ENCODE measurements around the gene COPS7B.

The COPS7B gene

GRCh38 chr2:231785822-231786176, 446 bp upstream of the COPS7B start:
- ChIA-PET CTCF (interaction anchor here (0.6 to 3.9 kb wide), 15 partner anchors 8 to 177 kb away, joined by 3 to 35 read pairs (median 4); no protein-coding TSS in a partner anchor), POLR2A (interaction anchor here (0.7 kb wide), 1 partner anchor 114 kb away, joined by 3 read pairs; no protein-coding TSS in a partner anchor)
- no peak for TF ChIP-seq CTCF (IDR thresholded peaks at IDR 0.05; ENCODE audit: insufficient read depth, low read length, missing control alignments)
- DNase-seq (ENCODE audit: low read depth, low spot score) = no peak
- H3K4me3 ChIP-seq (ENCODE audit: low read depth, low read length) = peak overlapping the region; percentile 99

DNA sequence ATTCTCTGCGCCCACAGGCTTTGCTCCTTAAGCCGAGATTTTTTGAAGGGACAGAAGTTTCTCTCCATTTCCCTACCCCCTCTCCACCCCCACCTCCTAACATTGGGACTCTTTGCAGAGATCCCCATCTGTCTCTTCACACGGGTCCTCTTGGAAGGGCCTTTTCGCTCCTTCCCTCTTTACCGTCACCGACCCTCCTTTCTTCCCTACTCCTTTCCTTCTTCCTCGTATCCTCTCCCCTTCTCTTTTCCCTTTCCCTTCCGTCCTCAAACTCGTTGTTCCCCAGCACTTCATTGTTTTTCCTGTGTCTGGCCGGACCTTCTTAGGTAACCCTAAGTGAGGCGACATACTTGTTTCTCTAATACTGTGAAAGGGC, 660 bp downstream of the COPS7B start:
- ChIA-PET POLR2A (no interaction called here), CTCF (interaction anchor here (0.9 to 3.9 kb wide), 9 partner anchors 9 to 178 kb away, joined by 3 to 35 read pairs (median 8); no protein-coding TSS in a partner anchor)
- no peak for DNase-seq (ENCODE audit: low read depth, low spot score)
- H3K4me3 ChIP-seq (ENCODE audit: low read depth, low read length) = peak overlapping the region; percentile 99
- no peak for TF ChIP-seq CTCF (IDR thresholded peaks at IDR 0.05; ENCODE audit: insufficient read depth, low read length, missing control alignments)

DNA sequence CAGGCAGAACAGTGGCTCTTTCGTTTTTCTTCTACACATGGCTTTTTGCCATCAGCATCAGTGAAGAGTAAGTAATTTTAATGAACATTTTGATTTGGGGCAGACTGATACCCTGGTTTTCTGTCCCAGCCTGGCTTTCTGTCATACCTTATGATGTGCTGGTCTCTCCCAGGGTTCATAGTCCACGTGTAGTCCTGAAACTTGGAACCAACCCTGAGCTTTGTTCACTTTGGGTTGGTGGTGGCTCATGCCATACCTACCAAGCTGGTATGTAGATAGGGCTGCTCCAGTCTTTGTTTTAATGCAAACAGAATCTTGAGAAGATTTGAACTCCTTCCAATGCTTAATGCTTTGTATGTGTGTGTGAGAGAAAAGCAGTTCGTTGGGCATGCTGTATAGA, 4.9 kb downstream of the COPS7B start:
- ChIA-PET CTCF (interaction anchor here (0.9 to 9.3 kb wide), 2 partner anchors 10 to 116 kb away, joined by 3 to 74 read pairs; no protein-coding TSS in a partner anchor), POLR2A (no interaction called here)
- no peak for DNase-seq (ENCODE audit: low read depth, low spot score)
- no peak overlapping the region for H3K4me3 ChIP-seq (ENCODE audit: low read depth, low read length)
- TF ChIP-seq CTCF (IDR thresholded peaks at IDR 0.05; ENCODE audit: insufficient read depth, low read length, missing control alignments) = no peak

GRCh38 chr2:231794383-231794782, 8.1 kb downstream of the COPS7B start:
- no peak overlapping the region for H3K4me3 ChIP-seq (ENCODE audit: low read depth, low read length)
- CTCF ChIA-PET = interaction anchor here (1.0 to 9.3 kb wide), 2 partner anchors 7 to 119 kb away, joined by 3 to 74 read pairs; no protein-coding TSS in a partner anchor
- no peak for DNase-seq (ENCODE audit: low read depth, low spot score)
- POLR2A ChIA-PET = no interaction called here
- TF ChIP-seq CTCF (IDR thresholded peaks at IDR 0.05; ENCODE audit: insufficient read depth, low read length, missing control alignments) = no peak

- CTCF ChIA-PET = interaction anchor here (1.0 to 9.3 kb wide), 6 partner anchors 6 to 642 kb away, joined by 3 to 74 read pairs (median 15); partner anchors contain the start of gene COPS7B
- POLR2A ChIA-PET = no interaction called here
- TF ChIP-seq CTCF (IDR thresholded peaks at IDR 0.05; ENCODE audit: insufficient read depth, low read length, missing control alignments) = peak; percentile 21
- DNase-seq (ENCODE audit: low read depth, low spot score) = no peak
- no peak overlapping the region for H3K4me3 ChIP-seq (ENCODE audit: low read depth, low read length)
Observed at GRCh38 chr2:231795525-231796327, 9.5 kb downstream of the COPS7B start.

- ChIA-PET POLR2A (no interaction called here), CTCF (interaction anchor here (0.7 to 7.5 kb wide), 25 partner anchors 9 to 640 kb away, joined by 3 to 74 read pairs (median 5); partner anchors contain the start of gene COPS7B)
- DNase-seq (ENCODE audit: low read depth, low spot score) = no peak
- H3K4me3 ChIP-seq (ENCODE audit: low read depth, low read length) = no peak overlapping the region
- peak; percentile 55 for TF ChIP-seq CTCF (IDR thresholded peaks at IDR 0.05; ENCODE audit: insufficient read depth, low read length, missing control alignments)
Observed at GRCh38 chr2:231800493-231801091, 14.3 kb downstream of the COPS7B start.

Data from AG04449 (cell line).